NOMO-1 treated with dmso at 0.1 percent for 144 hours (cell line): ENCODE measurements around the gene GRAMD1A.

Experiments
- DNase-seq: peaks from one replicate; lab custom pipeline; 2025; ENCODE audit not compliant: unreplicated experiment; lab: John Stamatoyannopoulos, UW

The GRAMD1A gene

DNA sequence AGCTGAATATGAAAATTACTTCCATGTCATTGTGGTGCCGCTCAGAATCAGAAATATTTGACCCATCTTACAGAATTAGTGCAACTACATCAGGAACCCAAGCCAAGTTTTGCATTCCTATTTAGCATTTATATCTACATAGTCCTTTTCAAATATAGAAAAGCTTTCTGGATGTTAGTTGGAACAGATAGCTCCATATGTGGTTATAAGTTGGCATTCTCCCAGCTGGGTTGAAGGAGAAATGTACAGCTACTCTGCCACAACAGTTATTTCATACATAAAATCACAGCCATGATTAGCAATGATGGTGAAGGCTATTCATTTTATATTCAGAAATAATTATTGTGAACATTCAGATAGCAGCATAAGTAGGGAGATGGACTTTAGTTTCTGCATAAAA, 69.6 kb downstream of the GRAMD1A start:
- DNase-seq: no peak

GRCh38 chr19:35070471-35070870, 70.3 kb downstream of the GRAMD1A start:
- no peak for DNase-seq

DNA sequence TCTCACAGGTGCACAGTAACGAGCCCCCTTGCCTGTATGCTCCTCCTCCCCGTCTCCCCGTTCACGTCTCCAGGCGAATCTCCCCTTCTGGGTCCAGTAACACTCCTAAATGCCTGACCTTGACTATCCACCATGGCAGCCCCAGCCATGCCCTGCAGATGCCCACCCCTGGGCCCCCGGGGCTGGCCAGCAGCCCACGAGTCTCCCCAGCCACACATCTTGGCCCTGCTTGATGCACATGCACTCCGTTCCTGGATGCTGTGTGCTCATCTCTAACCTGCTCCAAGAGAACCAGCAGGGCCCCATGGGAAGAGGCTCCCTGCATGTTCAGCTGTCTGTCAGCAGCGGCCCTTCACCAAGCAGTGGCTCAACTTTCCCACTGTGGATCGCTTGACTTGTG, 73.4 kb downstream of the GRAMD1A start:
- DNase-seq: no peak

DNA sequence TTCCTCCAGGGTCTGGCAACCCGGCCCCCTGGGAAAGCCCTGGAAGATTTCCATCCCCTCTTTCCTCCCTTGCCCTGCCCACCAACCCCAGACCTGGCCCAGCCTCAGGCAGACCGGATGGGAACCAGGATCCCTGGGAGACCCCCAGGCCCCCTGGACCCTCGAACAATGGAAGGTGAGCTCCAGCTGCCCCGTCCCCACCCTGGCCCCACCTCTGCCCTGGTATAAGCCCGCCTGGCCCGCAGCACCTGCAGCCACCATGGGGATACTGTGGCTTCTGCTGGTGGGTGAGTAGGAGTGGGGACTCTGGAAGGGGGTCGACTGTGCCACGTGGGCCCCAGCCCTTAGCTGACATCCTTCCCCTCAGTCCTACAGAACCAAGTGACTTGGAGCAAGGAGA, 73.8 kb downstream of the GRAMD1A start:
- no peak for DNase-seq

GRCh38 chr19:35074426-35075201, 74.5 kb downstream of the GRAMD1A start:
- DNase-seq: no peak

DNA sequence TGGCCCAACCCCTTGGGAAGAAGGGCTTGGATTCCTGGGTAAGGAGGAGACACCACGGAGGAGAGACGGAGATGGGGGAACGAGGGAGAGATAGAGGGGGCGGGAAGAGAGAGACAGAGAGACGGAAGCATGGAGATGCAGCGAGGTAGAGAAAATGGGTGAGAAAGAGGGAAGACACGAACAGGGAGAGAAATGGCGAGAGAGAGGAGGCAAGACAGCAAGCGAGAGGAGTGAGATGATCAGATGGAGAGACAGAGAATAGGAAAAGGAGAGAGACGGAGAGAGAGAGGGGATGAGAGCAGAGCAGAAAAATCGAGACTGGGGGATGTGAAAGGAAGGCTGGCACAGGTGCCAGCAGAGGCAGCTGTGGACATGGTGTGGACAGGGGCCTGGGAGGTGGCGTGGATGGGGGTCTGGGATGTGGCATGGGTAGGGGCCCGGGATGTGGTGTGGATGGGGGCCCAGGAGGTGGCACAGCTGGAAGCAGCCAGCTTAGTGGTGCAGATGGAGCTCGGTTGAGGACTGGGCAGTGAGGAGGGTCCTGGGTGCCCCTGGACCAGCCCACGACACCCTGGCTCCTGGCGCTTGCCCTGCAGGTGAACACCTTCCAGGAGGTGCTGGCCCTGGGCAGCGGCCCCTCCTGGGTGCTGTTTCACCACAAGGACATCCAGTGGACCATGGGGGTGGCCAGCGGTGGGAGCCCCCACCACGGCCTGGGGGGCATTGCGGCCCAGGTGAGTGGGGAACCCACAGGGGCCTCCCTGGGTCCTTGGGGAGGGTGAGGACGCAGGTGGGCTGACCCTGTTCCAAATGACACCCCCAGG, 75.3 kb downstream of the GRAMD1A start:
- DNase-seq: no peak

DNA sequence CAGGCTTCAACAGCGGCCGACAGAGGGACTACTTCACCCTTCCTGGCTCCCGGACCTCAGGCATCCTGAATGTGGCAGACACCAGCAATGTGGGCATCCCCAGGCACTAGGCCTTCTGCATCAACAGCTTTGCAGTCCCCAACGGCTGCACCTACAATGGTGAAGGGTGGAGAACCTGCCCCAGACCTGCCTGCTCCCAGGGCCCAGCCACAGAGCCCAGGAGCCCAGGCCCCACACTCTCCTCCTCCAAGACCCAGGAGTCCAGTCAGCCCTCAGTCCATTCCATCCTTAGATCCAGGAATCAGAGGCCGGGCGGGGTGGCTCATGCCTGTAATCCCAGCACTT, 75.9 kb downstream of the GRAMD1A start:
- no peak for DNase-seq
